Fibroblast of lung (primary cell): ENCODE measurements around the gene FGF16. TPM values are rescaled to one million over a fixed set of nuclear protein-coding genes. Genes with fewer than 3 reads are reported as not detected.

Experiments used
- DNase-seq, 2 donors: peaks; one replicate each; pipeline versions ENCODE4 v3.0.0 to v3.0.0-alpha.2; 2010; ENCODE audit warnings: low read depth in 2 of 2
- H2AFZ ChIP-seq: 2 replicates; pipeline ENCODE4 v1.5.1; 2012; ENCODE audit warnings: low read length, control low read depth, inconsistent platforms
- H3K27ac ChIP-seq: 2 replicates; pipeline ENCODE4 v1.5.1; 2011; ENCODE audit warnings: low read length, control low read depth; ENCODE audit not compliant: insufficient read depth
- H3K27me3 ChIP-seq: 2 replicates; pipeline ENCODE4 v1.5.1; 2011; ENCODE audit warnings: mild to moderate bottlenecking, low read length; ENCODE audit not compliant: control insufficient read depth, insufficient read depth
- H3K36me3 ChIP-seq: 2 replicates; pipeline ENCODE4 v1.5.1; 2011; ENCODE audit warnings: low read length; ENCODE audit not compliant: control insufficient read depth, insufficient read depth
- H3K4me1 ChIP-seq: 2 replicates; pipeline ENCODE4 v1.5.1; 2011; ENCODE audit warnings: low read length; ENCODE audit not compliant: control insufficient read depth, insufficient read depth; ENCODE audit errors: extremely low read depth
- H3K4me2 ChIP-seq: 2 replicates; pipeline ENCODE4 v1.5.1; 2011; ENCODE audit warnings: low read length, control low read depth; ENCODE audit not compliant: insufficient read depth; ENCODE audit errors: extremely low read depth
- H3K4me3 ChIP-seq, 4 experiments: fragments of 200-600 bp in 1 of 4; sonication (generic) in 1 of 4; replicated peaks in 1 of 4; 2 replicates each; pipeline ENCODE4 v1.5.1; 2011 to 2016; ENCODE audit warnings: low read length in 4 of 4, low read depth in 3 of 4, mild to moderate bottlenecking in 3 of 4, control low read depth in 2 of 4, inconsistent platforms in 1 of 4, mixed read lengths in 1 of 4; ENCODE audit not compliant: insufficient read depth in 1 of 4; ENCODE audit errors: control extremely low read depth in 1 of 4
- H3K79me2 ChIP-seq: 2 replicates; pipeline ENCODE4 v1.5.1; 2012; ENCODE audit warnings: mild to moderate bottlenecking, low read length, inconsistent platforms; ENCODE audit not compliant: control insufficient read depth, insufficient read depth
- H3K9ac ChIP-seq: 2 replicates; pipeline ENCODE4 v1.5.1; 2011; ENCODE audit warnings: mild to moderate bottlenecking, low read length, control low read depth; ENCODE audit not compliant: insufficient read depth
- H3K9me3 ChIP-seq: 2 replicates; pipeline ENCODE4 v1.5.1; 2012; ENCODE audit warnings: low read depth, low read length; ENCODE audit not compliant: control insufficient read depth, insufficient read depth
- H4K20me1 ChIP-seq: 2 replicates; pipeline ENCODE4 v1.5.1; 2011; ENCODE audit warnings: low read length; ENCODE audit not compliant: control insufficient read depth, insufficient read depth; ENCODE audit errors: extremely low read depth
- CTCF ChIP-seq, 2 donors: IDR thresholded peaks in 1 of 2; conservative IDR thresholded peaks in 1 of 2; 1 replicate in 1 of 2; 2 replicates in 1 of 2; pipeline ENCODE4 v1.5.1; 2011 to 2012; ENCODE audit warnings: low read length in 2 of 2, control low read depth in 1 of 2, inconsistent platforms in 1 of 2, low read depth in 1 of 2, mild to moderate bottlenecking in 1 of 2
- EZH2 ChIP-seq: IDR thresholded peaks from 2 replicates; pipeline ENCODE4 v1.5.1; 2012; ENCODE audit warnings: low read length, control low read depth, mild to moderate bottlenecking; ENCODE audit errors: missing control alignments
- polyA plus RNA-seq, 2 donors: library from polyadenylated mRNA; depleted of rRNA in 1 of 2; stranded (reverse) in 1 of 2; unstranded in 1 of 2; fragments of >200 nt; gene quantifications; 2 replicates each; pipeline ENCODE4 v1.2.1, GENCODE V29; 2011 to 2012; ENCODE audit warnings: missing spikeins in 1 of 2
- total RNA-seq: library from RNA; depleted of rRNA; stranded (reverse); fragments of >200 nt; gene quantifications from 2 replicates; pipeline ENCODE4 v1.2.1, GENCODE V29; 2014

FGF16 gene
- total and polyA plus RNA-seq, 2 donors (not counting 1 experiment from before 2014, with no cell fraction given), result not detected

GRCh38 chrX:77446029-77446585, 1.1 kb upstream of the FGF16 start:
- Histone ChIP-seq H2AFZ (peak overlapping the region; percentile 4), H3K36me3 (no peaks in the 10 kb centered on the region), H3K27me3 (no peaks in the 10 kb centered on the region), H3K4me1 (no peaks in the 10 kb centered on the region), H3K9ac (no peak overlapping the region), H3K4me2 (peak overlapping the region; percentile 69), H3K79me2 (no peaks in the 10 kb centered on the region), H3K27ac (no peak overlapping the region), H4K20me1 (no peaks in the 10 kb centered on the region), H3K4me3 (peak overlapping the region in 3 of 4 experiments; percentile 12 to 48 (median 31)), H3K9me3 (no peaks in the 10 kb centered on the region)
- no peak for DNase-seq
- TF ChIP-seq EZH2 (no peak), CTCF (conservative IDR thresholded peaks at IDR 0.05 in 1 of 2, IDR thresholded peaks at IDR 0.05 in 1 of 2; ENCODE audit: low read depth in 1 of 2, low read length in 2 of 2) (peak; percentile 21 to 35)

- Histone ChIP-seq H3K9ac (no peak overlapping the region), H3K79me2 (no peaks in the 10 kb centered on the region), H4K20me1 (no peaks in the 10 kb centered on the region), H3K4me1 (no peaks in the 10 kb centered on the region), H3K27me3 (no peaks in the 10 kb centered on the region), H3K4me2 (peak overlapping the region; percentile 69), H3K36me3 (no peaks in the 10 kb centered on the region), H3K9me3 (no peaks in the 10 kb centered on the region), H2AFZ (no peak overlapping the region), H3K4me3 (no peak overlapping the region), H3K27ac (no peak overlapping the region)
- DNase-seq, result no peak
- no peak for TF ChIP-seq CTCF (conservative IDR thresholded peaks at IDR 0.05 in 1 of 2, IDR thresholded peaks at IDR 0.05 in 1 of 2; ENCODE audit: low read depth in 1 of 2, low read length in 2 of 2)
- TF ChIP-seq EZH2, result no peak
Measured at GRCh38 chrX:77447653-77448569, 722 bp downstream of the FGF16 start.

- Histone ChIP-seq H2AFZ (no peak overlapping the region), H3K9me3 (no peaks in the 10 kb centered on the region), H3K27ac (no peak overlapping the region), H3K27me3 (no peaks in the 10 kb centered on the region), H3K79me2 (no peaks in the 10 kb centered on the region), H3K36me3 (no peaks in the 10 kb centered on the region), H3K4me2 (no peak overlapping the region), H4K20me1 (no peaks in the 10 kb centered on the region), H3K4me1 (no peaks in the 10 kb centered on the region), H3K9ac (no peak overlapping the region), H3K4me3 (no peak overlapping the region)
- no peak for TF ChIP-seq CTCF (conservative IDR thresholded peaks at IDR 0.05 in 1 of 2, IDR thresholded peaks at IDR 0.05 in 1 of 2; ENCODE audit: low read depth in 1 of 2, low read length in 2 of 2)
- no peak for TF ChIP-seq EZH2
- DNase-seq, result no peak
Measured at GRCh38 chrX:77450415-77450814, 3.2 kb downstream of the FGF16 start.
